Liver (tissue), 9 donors: ENCODE measurements around the gene ACOXL. TPM values are rescaled to one million over a fixed set of nuclear protein-coding genes. Genes with fewer than 3 reads are reported as not detected.

ENCODE experiments used
- DNase-seq: peaks from one replicate; pipeline ENCODE4 v3.0.0-alpha.2; 2017; ENCODE audit warnings: low spot score
- H3K27ac ChIP-seq, 2 donors: one replicate each; pipeline ENCODE4 v1.7.0; 2013; ENCODE audit warnings: inconsistent platforms in 2 of 2, low read length in 2 of 2, control low read depth in 1 of 2, low read depth in 1 of 2, mild to moderate bottlenecking in 1 of 2
- H3K27me3 ChIP-seq, 4 donors: one replicate each; pipeline versions ENCODE4 v1.6.1 to v1.7.0; 2013; ENCODE audit warnings: low read length in 3 of 4, inconsistent platforms in 1 of 4, mild to moderate bottlenecking in 1 of 4, moderate library complexity in 1 of 4; ENCODE audit not compliant: control insufficient read depth in 4 of 4, insufficient read depth in 4 of 4
- H3K36me3 ChIP-seq, 4 donors: one replicate each; pipeline versions ENCODE4 v1.6.1 to v1.7.0; 2013; ENCODE audit warnings: low read length in 3 of 4, mild to moderate bottlenecking in 3 of 4, low read depth in 1 of 4, moderate library complexity in 1 of 4; ENCODE audit not compliant: control insufficient read depth in 4 of 4, insufficient read depth in 3 of 4
- H3K4me1 ChIP-seq, 4 donors: one replicate each; pipeline versions ENCODE4 v1.6.1 to v1.7.0; 2013; ENCODE audit warnings: low read length in 3 of 4, mild to moderate bottlenecking in 3 of 4, moderate library complexity in 1 of 4; ENCODE audit not compliant: control insufficient read depth in 4 of 4, insufficient read depth in 4 of 4
- H3K4me3 ChIP-seq, 3 donors: one replicate each; pipeline versions ENCODE4 v1.6.1 to v1.7.0; 2013; ENCODE audit warnings: low read length in 3 of 3, control low read depth in 1 of 3, low read depth in 1 of 3, mild to moderate bottlenecking in 1 of 3
- H3K9ac ChIP-seq, 2 donors: one replicate each; pipeline ENCODE4 v1.7.0; 2013; ENCODE audit warnings: low read length in 2 of 2, mild to moderate bottlenecking in 2 of 2, moderate library complexity in 2 of 2, control low read depth in 1 of 2, low read depth in 1 of 2
- H3K9me3 ChIP-seq, 4 donors: one replicate each; pipeline versions ENCODE4 v1.6.1 to v1.7.0; 2013; ENCODE audit warnings: low read length in 3 of 4; ENCODE audit not compliant: control insufficient read depth in 4 of 4
- ATF3 ChIP-seq: IDR thresholded peaks from 2 replicates; pipeline ENCODE4 v1.6.1; 2016; ENCODE audit warnings: antibody characterized with exemption
- CTCF ChIP-seq: fragments of 150-350 bp; IDR thresholded peaks from 2 replicates; pipeline ENCODE4 v1.5.1; 2017; ENCODE audit warnings: improper control_type of control experiment, low read depth, low read length; ENCODE audit not compliant: missing input control
- EGR1 ChIP-seq, 2 donors: IDR thresholded peaks; 2 replicates each; pipeline ENCODE4 v1.6.1; 2016 to 2018; ENCODE audit warnings: antibody characterized with exemption in 2 of 2, low read depth in 2 of 2
- FOXA1 ChIP-seq: IDR thresholded peaks from 2 replicates; pipeline ENCODE4 v1.6.1; 2016; ENCODE audit warnings: antibody characterized with exemption
- FOXA2 ChIP-seq: IDR thresholded peaks from 2 replicates; pipeline ENCODE4 v1.6.1; 2016; ENCODE audit warnings: antibody characterized with exemption
- GABPA ChIP-seq, 2 donors: IDR thresholded peaks in 1 of 2; conservative IDR thresholded peaks in 1 of 2; 2 replicates each; pipeline ENCODE4 v1.6.1; 2016; ENCODE audit warnings: antibody characterized with exemption in 2 of 2, mild to moderate bottlenecking in 1 of 2, moderate library complexity in 1 of 2
- HNF4A ChIP-seq, 2 donors: conservative IDR thresholded peaks; 2 replicates each; pipeline ENCODE4 v1.6.1; 2016; ENCODE audit warnings: antibody characterized with exemption in 2 of 2, mild to moderate bottlenecking in 2 of 2
- HNF4G ChIP-seq: IDR thresholded peaks from 2 replicates; pipeline ENCODE4 v1.6.1; 2016; ENCODE audit warnings: antibody characterized with exemption
- JUND ChIP-seq, 2 donors: IDR thresholded peaks; 2 replicates each; pipeline ENCODE4 v1.6.1; 2016; ENCODE audit warnings: antibody characterized with exemption in 2 of 2
- MAX ChIP-seq: IDR thresholded peaks from 2 replicates; pipeline ENCODE4 v1.6.1; 2016; ENCODE audit warnings: antibody characterized with exemption
- NR2F2 ChIP-seq: IDR thresholded peaks from 2 replicates; pipeline ENCODE4 v1.6.1; 2016; ENCODE audit warnings: antibody characterized with exemption
- RAD21 ChIP-seq, 2 donors: IDR thresholded peaks; 2 replicates each; pipeline ENCODE4 v1.6.1; 2016; ENCODE audit warnings: antibody characterized with exemption in 2 of 2, mild to moderate bottlenecking in 2 of 2
- REST ChIP-seq: IDR thresholded peaks from 2 replicates; pipeline ENCODE4 v1.6.1; 2016; ENCODE audit warnings: antibody characterized with exemption, mild to moderate bottlenecking
- RXRA ChIP-seq, 2 donors: IDR thresholded peaks; 2 replicates each; pipeline ENCODE4 v1.6.1; 2017 to 2018; ENCODE audit warnings: antibody characterized with exemption in 2 of 2, mild to moderate bottlenecking in 1 of 2
- SP1 ChIP-seq: IDR thresholded peaks from 2 replicates; pipeline ENCODE4 v1.6.1; 2018; ENCODE audit warnings: antibody characterized with exemption, mild to moderate bottlenecking
- TAF1 ChIP-seq: conservative IDR thresholded peaks from 2 replicates; pipeline ENCODE4 v1.6.1; 2016; ENCODE audit warnings: antibody characterized with exemption, mild to moderate bottlenecking
- YY1 ChIP-seq: IDR thresholded peaks from 2 replicates; pipeline ENCODE4 v1.6.1; 2016; ENCODE audit warnings: antibody characterized with exemption, mild to moderate bottlenecking
- ZBTB33 ChIP-seq: IDR thresholded peaks from 2 replicates; pipeline ENCODE4 v1.6.1; 2016; ENCODE audit warnings: antibody characterized with exemption
- WGBS: extraction: QIAGEN DNeasy Blood & Tissue Kit; methylation state at CpG from one replicate; pipeline ENCODE4 v1.1.7; 2013; 5-methylcytosine and 5-hydroxymethylcytosine counted together
- polyA plus RNA-seq, 2 donors: library from polyadenylated mRNA; stranded (reverse) in 1 of 2; unstranded in 1 of 2; fragments of 200-250 nt in 1 of 2; fragments of >200 nt in 1 of 2; fragmentation: Nextera tagmentation in 1 of 2; extraction: Ambion mirVana in 1 of 2; gene quantifications; one replicate each; pipeline versions ENCODE4 v1.2.1 to v1.2.3, GENCODE V29; 2013 to 2015
- total RNA-seq, 2 donors: library from RNA; depleted of rRNA; stranded (reverse); fragments of >200 nt; gene quantifications; one replicate each; pipeline ENCODE4 v1.2.3, GENCODE V29; 2014
- donor health status: healthy.
- donor health status: healthy.
- donor health status: healthy.
- donor health status: healthy.
- donor health status: healthy.

The ACOXL gene
- total and polyA plus RNA-seq, 4 donors = 0.07 TPM; not detected in 3

- Histone ChIP-seq H3K27me3 (no peaks in the 10 kb centered on the region), H3K27ac (peak overlapping the region; percentile 89 to 93), H3K36me3 (peaks cover 3 to 23% (median 16%) of the 10 kb centered on the region in 4 donors), H3K4me1 (peaks cover 9 to 46% (median 30%) of the 10 kb centered on the region in 4 donors), H3K9me3 (peaks cover 0 to 5% (median 1%) of the 10 kb centered on the region in 4 donors), H3K9ac (peak overlapping the region; percentile 78 to 84), H3K4me3 (peak overlapping the region; percentile 90 to 94 (median 93))
- TF ChIP-seq JUND (IDR thresholded peaks at IDR 0.05) (no peak), SP1 (no peak), GABPA (IDR thresholded peaks at IDR 0.05 in 1 of 2, conservative IDR thresholded peaks at IDR 0.05 in 1 of 2) (no peak), RAD21 (IDR thresholded peaks at IDR 0.05) (no peak), YY1 (peak; percentile 25), RXRA (IDR thresholded peaks at IDR 0.05) (no peak), FOXA1 (no peak), TAF1 (no peak)
- DNase-seq = peak; percentile 92
- WGBS = under 1% methylated on average over 93 of the region's 93 CpGs
Observed at GRCh38 chr2:111121828-111122630, 389.7 kb downstream of the ACOXL start.

GRCh38 chr2:111122631-111123421 is 390.5 kb downstream of the ACOXL start:
- peaks cover 3 to 30% (median 20%) of the 10 kb centered on the region in 4 donors for H3K36me3 ChIP-seq
- WGBS = under 1% methylated on average over 92 of the region's 92 CpGs
- H3K27ac ChIP-seq = peak overlapping the region; percentile 80 to 93
- peak overlapping the region; percentile 59 to 69 for H3K9ac ChIP-seq
- TF ChIP-seq MAX (peak; percentile 39), RAD21 (IDR thresholded peaks at IDR 0.05) (peak; percentile 56 to 66), ZBTB33 (no peak), RXRA (IDR thresholded peaks at IDR 0.05) (peak; percentile 55 to 57), REST (peak; percentile 61), HNF4A (conservative IDR thresholded peaks at IDR 0.05) (peak in 1 of 2 donors; percentile 44), JUND (IDR thresholded peaks at IDR 0.05) (no peak), FOXA1 (no peak), TAF1 (peak; percentile 18), CTCF (no peak), YY1 (peak; percentile 91), SP1 (no peak), FOXA2 (no peak), NR2F2 (peak; percentile 50), HNF4G (no peak), ATF3 (no peak), GABPA (IDR thresholded peaks at IDR 0.05 in 1 of 2, conservative IDR thresholded peaks at IDR 0.05 in 1 of 2) (no peak), EGR1 (IDR thresholded peaks at IDR 0.05; ENCODE audit: low read depth in 2 of 2) (no peak)
- peaks cover 0 to 5% (median 1%) of the 10 kb centered on the region in 4 donors for H3K9me3 ChIP-seq
- peak; percentile 67 for DNase-seq
- H3K4me1 ChIP-seq = peaks cover 6 to 38% (median 22%) of the 10 kb centered on the region in 4 donors
- H3K27me3 ChIP-seq = no peaks in the 10 kb centered on the region
- H3K4me3 ChIP-seq = peak overlapping the region; percentile 84 to 93 (median 90)
